NCI-H187 (cell line): Measurements from ENCODE around the gene MTCH1.
"Not testable (repeated sequence)": the region's sequence is repeated elsewhere in the genome, so short reads cannot be mapped to it uniquely, and the experiment has no call there.

ENCODE experiments used
- DNase-seq, 2 experiments: peaks; one replicate each; lab custom pipeline; 2025; lab: John Stamatoyannopoulos, UW

The MTCH1 gene

DNA sequence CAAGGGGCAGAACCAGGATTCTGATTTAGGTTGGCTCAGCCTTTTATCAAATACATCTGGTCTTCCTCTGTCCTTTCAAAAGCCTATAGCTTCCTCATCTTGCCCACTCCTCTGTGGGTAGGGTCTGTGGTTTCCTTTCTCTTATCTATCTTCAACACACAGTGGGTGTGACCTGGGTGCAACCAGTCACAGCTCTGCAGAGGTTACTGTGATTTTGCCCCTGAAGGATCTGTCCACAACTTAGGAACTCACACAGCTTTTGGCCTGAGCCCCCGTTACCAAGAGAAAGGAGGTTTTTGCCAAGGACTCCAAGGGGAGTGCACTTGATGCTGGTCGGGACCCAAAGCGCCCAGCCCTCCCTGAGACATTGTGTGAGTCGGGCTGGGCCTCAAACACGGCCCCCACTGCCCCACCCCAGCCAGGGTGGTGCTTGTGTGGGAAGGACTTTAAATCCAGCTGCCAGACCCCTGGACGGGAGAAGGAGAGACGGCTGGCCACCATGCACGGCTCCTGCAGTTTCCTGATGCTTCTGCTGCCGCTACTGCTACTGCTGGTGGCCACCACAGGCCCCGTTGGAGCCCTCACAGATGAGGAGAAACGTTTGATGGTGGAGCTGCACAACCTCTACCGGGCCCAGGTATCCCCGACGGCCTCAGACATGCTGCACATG is 31.6 kb downstream of the MTCH1 start, which contains the start of gene PI16:
PI16 (plus strand) TSS at position 477 of the 670 bp plus-strand sequence; CDS start at position 500, 23 bp downstream.
- no peak for DNase-seq

DNA sequence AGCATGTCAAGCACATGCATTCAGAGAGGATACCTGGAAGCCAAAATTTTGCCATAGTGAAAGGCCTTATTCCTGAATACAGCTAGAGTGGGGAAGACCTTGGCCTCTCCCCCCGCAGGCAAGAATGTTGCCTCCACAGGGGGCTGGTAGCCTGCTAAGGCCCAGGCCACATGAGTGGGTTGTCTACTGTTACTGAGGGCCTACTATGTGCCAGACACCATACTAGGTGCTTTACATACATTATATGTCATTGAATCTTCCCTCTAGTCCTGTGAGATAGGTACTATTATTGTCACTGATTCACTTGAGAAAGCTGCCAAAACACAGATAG is 32.1 kb downstream of the MTCH1 start:
- DNase-seq: no peak

DNA sequence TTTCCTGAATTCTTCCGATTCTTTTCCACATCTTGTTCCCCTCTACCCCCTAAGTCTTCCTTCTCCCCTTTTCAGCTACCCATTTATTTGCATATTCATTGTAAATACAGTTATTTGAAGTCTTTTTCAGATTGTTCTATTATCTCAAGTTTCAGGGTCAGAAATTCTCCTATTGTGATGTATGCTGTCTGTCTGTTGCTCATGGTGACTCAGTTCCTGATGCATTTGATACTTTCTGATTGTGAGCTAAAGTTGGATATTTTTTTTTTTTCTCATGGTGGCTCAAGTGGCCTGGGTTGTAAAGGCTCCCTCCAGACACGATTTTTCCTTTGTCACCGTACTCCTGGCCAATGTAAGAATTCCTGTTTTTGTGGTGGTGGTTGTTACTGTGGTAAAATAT is 36.4 kb downstream of the MTCH1 start:
- DNase-seq: no peak

GRCh38 chr6:36949076-36949475 is 36.9 kb downstream of the MTCH1 start:
- not testable (repeated sequence) for DNase-seq

DNA sequence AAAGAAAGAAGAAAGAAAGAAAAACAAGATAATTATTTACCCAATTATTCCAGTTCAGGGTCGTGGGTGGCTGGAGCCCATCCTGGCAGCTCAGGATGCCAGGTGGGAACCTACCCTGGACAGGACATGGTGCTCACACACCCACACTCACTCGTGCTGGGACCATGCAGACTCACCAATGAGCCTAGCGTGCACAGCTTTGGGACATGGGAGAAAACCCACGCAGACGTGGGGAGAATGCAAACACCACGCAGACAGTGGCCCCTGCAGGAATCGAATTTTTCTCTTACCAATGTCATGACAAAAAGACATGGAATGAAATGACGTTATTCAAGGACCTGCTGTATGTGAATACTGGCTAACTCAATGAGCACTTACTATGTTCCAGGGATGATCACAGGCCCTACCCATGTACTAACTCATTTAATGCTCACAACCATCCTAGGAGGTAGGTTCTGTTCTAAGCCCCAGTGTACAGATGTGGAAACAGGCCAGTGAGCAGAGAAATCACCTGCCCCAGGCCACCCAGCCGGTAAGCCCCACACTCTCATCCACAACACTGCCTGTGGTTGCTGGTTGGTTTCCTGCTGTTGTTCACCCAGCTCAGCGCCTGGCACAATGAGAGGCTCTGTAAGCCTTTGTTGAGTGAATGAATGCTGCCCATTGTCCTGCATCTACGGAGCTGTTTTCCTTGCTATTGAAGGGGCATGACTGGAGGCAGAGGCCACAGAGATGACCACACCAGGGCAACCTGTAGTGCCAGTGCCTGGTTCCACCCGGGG is 38.2 kb downstream of the MTCH1 start:
- DNase-seq: no peak

- no peak for DNase-seq
Observed at GRCh38 chr6:36946526-36946925, 39.5 kb downstream of the MTCH1 start.

- no peak for DNase-seq
Observed at GRCh38 chr6:36945301-36945700, 40.7 kb downstream of the MTCH1 start.

GRCh38 chr6:36944650-36945049 is 41.3 kb downstream of the MTCH1 start:
- no peak for DNase-seq

- not testable (repeated sequence) for DNase-seq
Observed at GRCh38 chr6:36942329-36942728, 43.7 kb downstream of the MTCH1 start.

GRCh38 chr6:36941561-36941960 is 44.4 kb downstream of the MTCH1 start:
- not testable (repeated sequence) for DNase-seq

- no peak for DNase-seq
Observed at GRCh38 chr6:36940027-36940426, 46.0 kb downstream of the MTCH1 start.

DNA sequence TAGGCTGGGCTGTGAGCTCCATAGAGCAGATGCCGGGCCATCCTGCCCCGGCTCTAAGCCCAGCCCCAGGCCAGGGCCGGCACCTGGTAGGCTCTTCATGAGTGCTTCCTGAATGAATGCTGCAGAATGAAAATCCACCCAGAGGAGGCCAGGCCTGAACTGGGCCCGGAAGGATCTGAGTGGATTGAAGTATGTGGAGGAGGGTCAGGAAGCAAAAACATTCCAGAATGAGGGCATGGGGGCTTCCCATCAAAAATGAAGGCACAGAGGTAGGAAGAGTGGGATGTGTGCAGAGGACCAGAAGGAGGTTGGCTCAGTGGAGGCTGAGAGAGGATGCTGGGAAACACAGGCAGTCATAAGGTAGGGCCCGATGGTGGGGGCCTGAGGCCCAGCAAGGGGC is 47.0 kb downstream of the MTCH1 start:
- DNase-seq: not testable (repeated sequence)

- DNase-seq: no peak
Observed at GRCh38 chr6:36938536-36938935, 47.5 kb downstream of the MTCH1 start.

DNA sequence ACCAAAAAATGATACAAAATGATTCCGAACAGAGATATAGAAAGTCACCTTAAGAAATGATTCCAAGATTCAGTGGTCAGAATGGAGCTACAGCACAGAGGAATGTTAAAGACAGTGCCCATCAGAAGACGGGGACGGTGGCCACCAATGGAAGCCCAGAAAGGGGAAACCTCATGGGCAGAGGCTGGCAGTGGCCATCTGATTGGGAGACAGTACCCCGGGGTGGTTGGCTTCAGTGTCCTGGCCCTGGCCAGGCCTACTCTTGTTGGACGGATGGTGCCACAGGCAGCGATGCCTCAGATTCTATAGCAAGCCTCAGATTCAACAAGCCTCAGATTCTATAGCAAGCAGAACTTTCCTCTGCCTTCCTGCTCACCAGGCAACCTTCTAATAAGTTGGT is 48.1 kb downstream of the MTCH1 start:
- DNase-seq: no peak

GRCh38 chr6:36936824-36937223 is 49.2 kb downstream of the MTCH1 start:
- no peak for DNase-seq

DNA sequence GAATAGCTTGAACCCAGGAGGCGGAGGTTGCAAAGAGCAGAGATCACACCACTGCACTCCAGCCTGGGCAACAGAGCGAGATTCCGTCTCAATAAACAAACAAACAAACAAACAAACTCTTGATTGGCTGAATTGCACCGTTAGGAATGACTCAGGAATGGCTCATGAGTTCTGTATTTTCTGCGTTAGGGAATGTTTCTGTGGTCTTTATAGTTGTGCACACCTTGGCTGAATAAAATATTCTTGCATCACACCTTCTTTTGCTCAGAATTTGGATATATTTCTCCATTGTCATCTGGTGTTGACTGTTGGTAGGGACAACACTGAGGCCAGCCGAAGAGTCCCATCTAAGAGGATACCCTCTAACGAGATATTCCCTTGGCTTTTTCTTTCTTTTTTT is 51.1 kb downstream of the MTCH1 start:
- no peak for DNase-seq

GRCh38 chr6:36933519-36933918 is 52.5 kb downstream of the MTCH1 start:
- DNase-seq: no peak

DNA sequence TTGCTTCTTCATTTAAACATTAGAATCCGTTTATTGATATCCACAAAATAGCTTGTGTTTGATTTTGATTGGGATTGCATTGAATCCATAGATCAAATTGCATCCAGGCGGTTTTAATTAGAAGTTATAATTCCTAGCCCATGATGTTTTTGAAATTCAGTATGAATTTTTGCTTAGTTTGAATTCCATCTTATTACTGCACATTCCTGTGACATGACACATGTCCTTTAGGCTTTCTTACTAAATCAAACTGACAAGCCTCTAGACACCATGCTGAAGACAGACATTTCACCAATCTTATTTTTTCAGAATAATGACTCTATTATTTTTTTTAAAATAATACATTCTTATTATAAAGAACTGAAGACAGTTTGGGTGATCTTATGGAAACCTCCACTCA is 52.9 kb downstream of the MTCH1 start:
- DNase-seq: no peak

- no peak for DNase-seq
Observed at GRCh38 chr6:36930483-36930882, 55.5 kb downstream of the MTCH1 start.

DNA sequence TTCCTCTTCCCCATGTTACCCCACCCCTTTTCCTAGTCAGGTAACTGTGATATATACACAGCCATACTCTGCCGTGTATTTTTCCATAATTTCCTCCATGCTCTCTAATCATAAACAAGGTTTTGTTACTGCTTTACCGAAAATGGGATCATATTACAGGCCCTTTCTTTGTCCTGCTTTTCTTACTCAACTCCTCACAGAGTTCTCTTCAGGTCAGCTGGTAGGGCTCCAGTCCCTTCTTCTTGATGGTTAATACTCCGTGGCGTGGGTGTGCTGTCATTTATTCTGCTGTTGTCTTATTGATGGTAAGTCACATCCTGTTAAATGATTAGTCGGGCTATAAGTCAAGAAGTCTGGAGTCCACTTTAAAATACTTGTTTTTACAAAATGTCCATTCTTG is 56.4 kb downstream of the MTCH1 start:
- no peak for DNase-seq

DNA sequence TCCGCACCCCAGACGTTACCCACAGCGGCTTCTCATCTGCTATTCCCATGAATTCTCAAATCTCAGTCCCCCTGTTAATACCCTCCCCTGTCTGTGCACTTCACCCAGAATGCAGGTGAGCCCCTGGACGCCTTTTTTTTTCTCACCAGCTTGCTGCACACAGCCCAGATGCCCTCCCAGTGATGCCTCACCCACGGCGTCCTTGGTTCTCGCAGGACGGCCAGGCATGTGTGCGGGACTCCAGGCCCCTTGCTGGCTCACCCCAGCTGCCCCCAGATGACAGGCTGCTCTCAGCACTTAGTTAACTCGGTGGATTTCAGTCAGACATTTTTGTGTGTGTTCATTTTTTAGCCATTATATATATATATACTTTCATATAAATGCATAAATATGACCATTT is 56.8 kb downstream of the MTCH1 start:
- DNase-seq: no peak

- no peak for DNase-seq
Observed at GRCh38 chr6:36928547-36928918, 57.5 kb downstream of the MTCH1 start.

- peak; percentile 37 to 81 for DNase-seq
Observed at GRCh38 chr6:36927691-36928546, 58.1 kb downstream of the MTCH1 start.
